PC-3 (cell line): ENCODE measurements around the gene PBX4. TPM values are rescaled to one million over a fixed set of nuclear protein-coding genes. Genes with fewer than 3 reads are reported as not detected.

ENCODE experiments used
- ATAC-seq: fragments of 200-7000 bp; cut with Tn5 transposase; 2 replicates; pipeline ENCODE4 v1.9.1; 2020; ENCODE audit warnings: mild to moderate bottlenecking, moderate library complexity
- BruUV-seq: library from RNA; stranded (reverse); fragments of 400-500 nt; replicated peaks from 2 replicates; lab custom pipeline; 2021; lab: Mats Ljungman, UMichigan
- CTCF ChIA-PET: fragments of 300-600 bp; sonication (Branson Sonifier 250); formaldehyde crosslinking; loops from one replicate; lab custom pipeline; 2022; ENCODE audit warnings: antibody characterized with exemption; lab: Charles Lee
- POLR2A ChIA-PET: fragments of 300-600 bp; sonication (Branson Sonifier 250); formaldehyde crosslinking; loops from one replicate; lab custom pipeline; 2022; ENCODE audit warnings: antibody characterized with exemption; ENCODE audit not compliant: unreplicated experiment; lab: Charles Lee
- DNase-seq: peaks from one replicate; pipeline ENCODE4 v3.0.0-alpha.2; 2015
- H2AFZ ChIP-seq: fragments of 300-600 bp; sonication (generic); 2 replicates; pipeline ENCODE4 v1.6.0; 2016; ENCODE audit warnings: antibody characterized with exemption, low read length
- H3F3A ChIP-seq: fragments of 300-600 bp; sonication (generic); one replicate; pipeline ENCODE4 v1.6.0; 2017; ENCODE audit warnings: antibody characterized with exemption, low read length, control low read depth, mild to moderate bottlenecking; ENCODE audit not compliant: unreplicated experiment
- H3K27ac ChIP-seq: fragments of 300-600 bp; sonication (generic); 2 replicates; pipeline ENCODE4 v1.5.1; 2016; ENCODE audit warnings: mild to moderate bottlenecking, low read length
- H3K27me3 ChIP-seq: fragments of 300-600 bp; sonication (generic); 2 replicates; pipeline ENCODE4 v1.6.1; 2016; ENCODE audit warnings: low read length, mixed read lengths
- H3K36me3 ChIP-seq: fragments of 300-600 bp; sonication (generic); 2 replicates; pipeline ENCODE4 v1.6.1; 2016; ENCODE audit warnings: low read depth, mixed run types, low read length, mixed read lengths
- H3K4me1 ChIP-seq: fragments of 300-600 bp; sonication (generic); 2 replicates; pipeline ENCODE4 v1.5.1; 2016; ENCODE audit warnings: low read length; ENCODE audit not compliant: insufficient read depth
- H3K4me2 ChIP-seq: fragments of 300-600 bp; sonication (generic); 2 replicates; pipeline ENCODE4 v1.6.0; 2016; ENCODE audit warnings: low read length
- H3K4me3 ChIP-seq: fragments of 300-600 bp; sonication (generic); 2 replicates; pipeline ENCODE4 v1.5.1; 2016; ENCODE audit warnings: mild to moderate bottlenecking, low read length, mixed read lengths
- H3K79me2 ChIP-seq: fragments of 300-600 bp; sonication (generic); 2 replicates; pipeline ENCODE4 v1.6.1; 2017; ENCODE audit warnings: low read length, mixed read lengths
- H3K9ac ChIP-seq: fragments of 300-600 bp; sonication (generic); 2 replicates; pipeline ENCODE4 v1.6.0; 2016; ENCODE audit warnings: mild to moderate bottlenecking, low read length
- H3K9me2 ChIP-seq: fragments of 300-600 bp; sonication (generic); replicated peaks from 2 replicates; pipeline ENCODE4 v1.6.1; 2016; ENCODE audit warnings: mixed run types, low read length, mixed read lengths
- H3K9me3 ChIP-seq: fragments of 300-600 bp; sonication (generic); 2 replicates; pipeline ENCODE4 v1.6.1; 2016; ENCODE audit warnings: low read length, mixed read lengths
- H4K20me1 ChIP-seq: fragments of 300-600 bp; sonication (generic); 2 replicates; pipeline ENCODE4 v1.6.1; 2016; ENCODE audit warnings: low read length, mixed read lengths
- CTCF ChIP-seq: fragments of 300-600 bp; sonication (generic); conservative IDR thresholded peaks from 2 replicates; pipeline ENCODE4 v1.5.1; 2017; ENCODE audit warnings: antibody characterized with exemption, low read depth, mild to moderate bottlenecking, low read length
- EZH2 ChIP-seq: fragments of 300-600 bp; sonication (generic); IDR thresholded peaks from one replicate; pipeline ENCODE4 v1.6.1; 2017; ENCODE audit warnings: antibody characterized with exemption, mild to moderate bottlenecking, low read length; ENCODE audit not compliant: unreplicated experiment
- EZH2phosphoT487 ChIP-seq: fragments of 300-600 bp; sonication (generic); IDR thresholded peaks from 2 replicates; pipeline ENCODE4 v1.6.1; 2018; ENCODE audit warnings: mild to moderate bottlenecking, antibody characterized with exemption, low read length, borderline replicate concordance
- intact Hi-C: fragments of 100-400 bp; cut with micrococcal nuclease; formaldehyde crosslinking; loops from 2 replicates; pipeline ENCODE4 v1.9.0; 2023
- total RNA-seq: library from RNA; depleted of rRNA; stranded (reverse); fragments of >200 nt; gene quantifications from 2 replicates; pipeline ENCODE4 v1.2.3, GENCODE V29; 2014

PBX4 gene
- total RNA-seq, 1 experiment from 2014 or later: 6.9 TPM

- Histone ChIP-seq H3K27me3 (no peaks in the 10 kb centered on the region), H3K9ac (no peak overlapping the region), H3K79me2 (no peaks in the 10 kb centered on the region), H3K4me3 (peak overlapping the region; percentile 59; the same call in 1 of the 2 replicates), H4K20me1 (no peaks in the 10 kb centered on the region), H3K4me1 (peaks cover 9% of the 10 kb centered on the region; the same call in 1 of the 2 replicates), H3K27ac (no peak overlapping the region), H3F3A (no peaks in the 10 kb centered on the region), H3K9me2 (no peaks in the 10 kb centered on the region), H2AFZ (no peak overlapping the region), H3K9me3 (no peaks in the 10 kb centered on the region), H3K4me2 (peak overlapping the region; percentile 79), H3K36me3 (no peaks in the 10 kb centered on the region)
- TF ChIP-seq CTCF (no peak), EZH2phosphoT487 (no peak), EZH2 (no peak)
- DNase-seq (peak; percentile 19), ATAC-seq (no peak)
- no TSS peak for BruUV-seq
- CTCF ChIA-PET: no interaction called here
- intact Hi-C loops: loop anchor here (10.0 kb wide), 1 partner anchor 417 kb away; no protein-coding TSS in a partner anchor
- POLR2A ChIA-PET: no interaction called here
Measured at GRCh38 chr19:19537075-19538048, 81.1 kb downstream of the PBX4 start.

- Histone ChIP-seq H3K27me3 (no peaks in the 10 kb centered on the region), H2AFZ (no peak overlapping the region), H3K4me1 (peaks cover 4% of the 10 kb centered on the region; the same call in 1 of the 2 replicates), H3K9ac (no peak overlapping the region), H3K79me2 (no peaks in the 10 kb centered on the region), H4K20me1 (no peaks in the 10 kb centered on the region), H3K4me3 (no peak overlapping the region), H3K9me2 (no peaks in the 10 kb centered on the region), H3K36me3 (no peaks in the 10 kb centered on the region), H3F3A (no peaks in the 10 kb centered on the region), H3K9me3 (no peaks in the 10 kb centered on the region), H3K27ac (no peak overlapping the region), H3K4me2 (no peak overlapping the region)
- ChIA-PET CTCF (no interaction called here), POLR2A (no interaction called here)
- ATAC-seq: no peak
- DNase-seq: no peak
- BruUV-seq: no TSS peak
- TF ChIP-seq EZH2phosphoT487: no peak
- TF ChIP-seq CTCF: no peak
- TF ChIP-seq EZH2: no peak
- intact Hi-C loops: loop anchor here (10.0 kb wide), 1 partner anchor 419 kb away; no protein-coding TSS in a partner anchor
Measured at GRCh38 chr19:19535311-19536191, 82.9 kb downstream of the PBX4 start.
